GM19099 (cell line): ENCODE results near the gene CCDC14.
"Not testable (repeated sequence)": the region's sequence is repeated elsewhere in the genome, so short reads cannot be mapped to it uniquely, and the experiment has no call there.

Experiments
- POLR2A ChIP-seq: IDR thresholded peaks from 3 replicates; pipeline ENCODE4 v1.6.1; 2011; ENCODE audit warnings: low read depth; ENCODE audit not compliant: insufficient read length; ENCODE audit errors: extremely low read depth

Gene CCDC14

GRCh38 chr3:123960781-123961507, at the start of gene CCDC14:
Gene CCDC14, minus strand, starts transcription at chr3:123961229. Its CDS starts 56 bp downstream, at chr3:123961173.
- peak; percentile 77 for TF ChIP-seq POLR2A

GRCh38 chr3:124007186-124007585, 46.2 kb upstream of the CCDC14 start:
- no peak for TF ChIP-seq POLR2A

- no peak for TF ChIP-seq POLR2A
Observed at GRCh38 chr3:123997543-123997942, 36.5 kb upstream of the CCDC14 start.

- no peak for TF ChIP-seq POLR2A
Observed at GRCh38 chr3:123993818-123994217, 32.8 kb upstream of the CCDC14 start.

GRCh38 chr3:123991730-123992588, 30.9 kb upstream of the CCDC14 start, which contains the start of gene ROPN1:
Gene ROPN1, minus strand, starts transcription at chr3:123992124. Its CDS starts 11,643 bp downstream, at chr3:123980481.
- TF ChIP-seq POLR2A: not testable (repeated sequence)

GRCh38 chr3:123986427-123986826, 25.4 kb upstream of the CCDC14 start:
- TF ChIP-seq POLR2A: no peak

- TF ChIP-seq POLR2A: no peak
Observed at GRCh38 chr3:123984957-123985356, 23.9 kb upstream of the CCDC14 start.

GRCh38 chr3:123984350-123984749, 23.3 kb upstream of the CCDC14 start:
- TF ChIP-seq POLR2A: no peak

GRCh38 chr3:123980539-123980938, 19.5 kb upstream of the CCDC14 start:
- no peak for TF ChIP-seq POLR2A

- no peak for TF ChIP-seq POLR2A
Observed at GRCh38 chr3:123971406-123971805, 10.4 kb upstream of the CCDC14 start.

- TF ChIP-seq POLR2A: no peak
Observed at GRCh38 chr3:123961508-123961856, 453 bp upstream of the CCDC14 start.

- TF ChIP-seq POLR2A: no peak
Observed at GRCh38 chr3:123953735-123954134, 7.3 kb downstream of the CCDC14 start.

- no peak for TF ChIP-seq POLR2A
Observed at GRCh38 chr3:123952844-123953520, 8.0 kb downstream of the CCDC14 start.

- TF ChIP-seq POLR2A: no peak
Observed at GRCh38 chr3:123951522-123952447, 9.2 kb downstream of the CCDC14 start.
